HG03045 (cell line): ENCODE data around the gene NXPH1.

Experiments used
- ATAC-seq: cut with Tn5 transposase; IDR thresholded peaks from one replicate; pipeline ENCODE4 v1.9.1; 2021; ENCODE audit warnings: mild to moderate bottlenecking, moderate library complexity; ENCODE audit not compliant: unreplicated experiment

NXPH1 gene

GRCh38 chr7:8783229-8783628 is 349.8 kb downstream of the NXPH1 start:
- ATAC-seq: no peak

- ATAC-seq: no peak
Measured at GRCh38 chr7:8785081-8785480, 351.7 kb downstream of the NXPH1 start.

DNA sequence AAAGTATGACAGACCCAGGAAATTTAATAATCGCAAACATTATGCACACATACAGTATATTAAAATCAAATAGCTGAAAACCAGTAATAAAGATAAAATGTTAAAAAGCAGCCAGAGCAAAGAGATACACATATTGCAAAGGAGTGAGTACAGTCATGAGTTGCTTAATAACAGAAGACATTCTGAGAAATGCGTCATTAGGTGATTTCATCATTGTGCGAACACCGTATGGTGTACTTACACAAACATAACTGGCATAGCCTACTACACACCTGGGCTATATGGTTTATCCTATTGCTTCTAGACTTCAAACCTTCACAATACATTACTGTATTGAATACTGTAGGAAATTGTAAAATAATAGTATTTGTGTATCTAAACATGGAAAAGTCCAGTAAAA is 367.6 kb downstream of the NXPH1 start:
- ATAC-seq: no peak
